IPS-18c (cell line): ENCODE results near the gene RNASEL.
"Not testable (repeated sequence)": the region's sequence is repeated elsewhere in the genome, so short reads cannot be mapped to it uniquely, and the experiment has no call there.

Source experiments
- H3K4me3 ChIP-seq: 2 replicates; pipeline ENCODE4 v1.7.0; 2013; ENCODE audit warnings: low read depth, mild to moderate bottlenecking, low read length, moderate library complexity; ENCODE audit not compliant: insufficient read depth
- H3K9me3 ChIP-seq: one replicate; pipeline ENCODE4 v1.6.1; 2013; ENCODE audit warnings: mild to moderate bottlenecking, low read length, moderate library complexity; ENCODE audit not compliant: control insufficient read depth, insufficient read depth

The RNASEL gene

DNA sequence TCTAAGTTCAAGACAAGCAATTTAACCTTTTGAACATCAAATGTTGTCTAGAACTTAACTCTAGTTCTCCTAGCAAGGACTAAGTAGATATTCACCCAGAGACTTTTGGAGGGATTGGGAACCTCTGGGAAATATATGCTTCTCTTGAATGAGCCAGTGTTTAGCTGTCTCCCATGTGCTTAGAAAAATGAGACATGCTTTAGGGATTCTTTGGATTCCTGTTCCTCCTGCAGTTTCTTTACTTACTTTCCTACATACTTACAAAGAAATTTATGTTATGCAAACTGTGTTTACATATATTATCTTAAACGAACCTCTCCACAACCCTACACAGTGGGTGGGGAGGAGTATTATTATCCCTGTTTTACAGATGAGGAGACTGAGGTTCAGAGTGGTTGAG lies 39.2 kb downstream of the RNASEL start:
- Histone ChIP-seq H3K9me3 (no peaks in the 10 kb centered on the region), H3K4me3 (no peak overlapping the region)

DNA sequence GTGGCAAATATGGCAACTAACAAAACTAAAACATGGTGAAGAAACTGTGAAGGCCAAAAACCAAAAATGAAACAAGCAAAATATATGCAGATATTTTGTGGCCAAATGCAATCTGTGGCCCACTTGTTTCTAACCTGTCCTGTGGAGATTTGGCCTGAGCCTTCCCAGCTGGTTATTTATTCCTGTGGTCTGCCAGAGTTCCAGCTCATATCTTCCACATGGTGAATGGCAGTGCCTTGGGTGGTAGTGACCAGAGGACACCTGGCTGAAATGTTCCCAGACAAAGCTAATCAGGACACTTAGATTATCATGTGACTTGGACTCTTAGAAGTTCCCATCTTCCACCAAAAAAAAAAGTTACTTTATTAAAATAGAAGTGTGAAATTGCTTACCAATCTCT lies 39.7 kb downstream of the RNASEL start:
- H3K4me3 ChIP-seq = no peak overlapping the region
- no peaks in the 10 kb centered on the region for H3K9me3 ChIP-seq

DNA sequence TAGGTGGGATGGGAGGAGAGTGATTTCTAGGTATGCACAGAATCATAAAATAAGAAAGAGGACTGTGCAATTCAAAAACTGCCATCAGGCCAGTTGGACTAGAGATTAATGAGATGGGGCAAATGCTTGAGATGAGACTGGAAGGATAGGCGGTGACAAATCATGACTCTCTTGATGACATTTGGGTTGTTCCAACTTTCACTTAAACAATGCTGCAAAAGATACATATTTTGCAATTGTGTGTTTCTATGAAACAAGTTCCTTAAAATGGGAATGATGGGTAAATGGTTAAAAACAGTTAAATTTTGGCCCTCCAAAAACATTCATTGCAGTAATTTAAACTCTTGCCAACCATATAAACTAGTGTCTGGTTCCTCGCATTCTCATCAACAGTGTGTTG lies 55.2 kb downstream of the RNASEL start:
- no peaks in the 10 kb centered on the region for H3K9me3 ChIP-seq

GRCh38 chr1:182528206-182528605 lies 60.9 kb downstream of the RNASEL start:
- H3K9me3 ChIP-seq, H3K4me3 ChIP-seq: not testable (repeated sequence)

More for the DNA sequence above, 55.2 kb downstream of the RNASEL start:
- H3K4me3 ChIP-seq = no peak overlapping the region

- H3K4me3 ChIP-seq = no peak overlapping the region
Observed at GRCh38 chr1:182527680-182528079, 61.4 kb downstream of the RNASEL start.

GRCh38 chr1:182525342-182525741 lies 63.7 kb downstream of the RNASEL start:
- Histone ChIP-seq H3K9me3 (no peaks in the 10 kb centered on the region), H3K4me3 (no peak overlapping the region)

More at GRCh38 chr1:182527680-182528079, 61.4 kb downstream of the RNASEL start:
- H3K9me3 ChIP-seq = no peaks in the 10 kb centered on the region
